Neuronal stem cell (in vitro differentiated cells): Measurements from ENCODE around the gene PROSER3.
A peak's percentile ranks its signal among the peaks of the same experiment; 100 is the strongest.

Source experiments
- DNase-seq: peaks from one replicate; pipeline ENCODE4 v3.0.0-alpha.2; 2013; ENCODE audit warnings: low spot score
- H2AFZ ChIP-seq: one replicate; pipeline ENCODE4 v1.6.1; 2013; ENCODE audit warnings: mild to moderate bottlenecking, low read length, inconsistent platforms
- H2AK5ac ChIP-seq: 2 replicates; pipeline ENCODE4 v1.6.1; 2013; ENCODE audit warnings: low read depth, mild to moderate bottlenecking, inconsistent platforms, low read length, moderate library complexity, mixed read lengths
- H2BK120ac ChIP-seq: 2 replicates; pipeline ENCODE4 v1.6.1; 2013; ENCODE audit warnings: low read depth, mild to moderate bottlenecking, inconsistent platforms, low read length, moderate library complexity, mixed read lengths
- H2BK12ac ChIP-seq: one replicate; pipeline ENCODE4 v1.6.1; 2013; ENCODE audit warnings: low read length, inconsistent platforms
- H2BK15ac ChIP-seq: 2 replicates; pipeline ENCODE4 v1.6.1; 2013; ENCODE audit warnings: mild to moderate bottlenecking, low read length, inconsistent platforms, mixed read lengths
- H2BK5ac ChIP-seq: one replicate; pipeline ENCODE4 v1.6.1; 2013; ENCODE audit warnings: inconsistent platforms, mild to moderate bottlenecking, low read length, moderate library complexity
- H3K14ac ChIP-seq: one replicate; pipeline ENCODE4 v1.6.1; 2013; ENCODE audit warnings: low read length, inconsistent platforms
- H3K18ac ChIP-seq: 2 replicates; pipeline ENCODE4 v1.6.1; 2013; ENCODE audit warnings: low read length, inconsistent platforms
- H3K23ac ChIP-seq: 2 replicates; pipeline ENCODE4 v1.6.1; 2013; ENCODE audit warnings: low read depth, mild to moderate bottlenecking, mixed read lengths, low read length, inconsistent platforms; ENCODE audit not compliant: poor library complexity
- H3K27ac ChIP-seq: replicated peaks from 3 replicates; pipeline ENCODE4 v1.5.1; 2013; ENCODE audit warnings: low read length, inconsistent platforms
- H3K27me3 ChIP-seq, 3 experiments: 2 replicates each; pipeline ENCODE4 v1.6.1; 2013; ENCODE audit warnings: low read length in 3 of 3, mild to moderate bottlenecking in 2 of 3, inconsistent platforms in 1 of 3, low read depth in 1 of 3, mixed read lengths in 1 of 3, moderate library complexity in 1 of 3; ENCODE audit not compliant: control insufficient read depth in 3 of 3, insufficient read depth in 3 of 3
- H3K36me3 ChIP-seq, 2 donors: replicated peaks in 1 of 2; 2 replicates each; pipeline ENCODE4 v1.6.1; 2013; ENCODE audit warnings: low read length in 2 of 2; ENCODE audit not compliant: control insufficient read depth in 2 of 2, insufficient read depth in 2 of 2
- H3K4ac ChIP-seq: 2 replicates; pipeline ENCODE4 v1.6.1; 2013; ENCODE audit warnings: inconsistent platforms, mild to moderate bottlenecking, low read length, moderate library complexity
- H3K4me1 ChIP-seq, 2 donors: 1 replicate in 1 of 2; 2 replicates in 1 of 2; pipeline ENCODE4 v1.6.1; 2013; ENCODE audit warnings: low read length in 2 of 2, low read depth in 1 of 2; ENCODE audit not compliant: control insufficient read depth in 2 of 2, insufficient read depth in 1 of 2
- H3K4me2 ChIP-seq: one replicate; pipeline ENCODE4 v1.6.1; 2013; ENCODE audit warnings: mild to moderate bottlenecking, low read length, inconsistent platforms; ENCODE audit not compliant: insufficient read depth, poor library complexity, severe bottlenecking
- H3K4me3 ChIP-seq, 2 donors: 2 replicates each; pipeline ENCODE4 v1.5.1; 2013; ENCODE audit warnings: low read length in 2 of 2, mild to moderate bottlenecking in 2 of 2, inconsistent platforms in 1 of 2, moderate library complexity in 1 of 2
- H3K79me1 ChIP-seq: one replicate; pipeline ENCODE4 v1.6.1; 2013; ENCODE audit warnings: low read depth, mild to moderate bottlenecking, inconsistent platforms, low read length, moderate library complexity
- H3K9ac ChIP-seq: one replicate; pipeline ENCODE4 v1.6.1; 2013; ENCODE audit warnings: mild to moderate bottlenecking, low read depth, low read length, inconsistent platforms; ENCODE audit not compliant: poor library complexity
- H3K9me3 ChIP-seq, 2 donors: replicated peaks in 1 of 2; 2 replicates each; pipeline versions ENCODE3 to v1.6.1; 2013; ENCODE audit warnings: low read length in 2 of 2, mild to moderate bottlenecking in 2 of 2, inconsistent platforms in 1 of 2, low read depth in 1 of 2, mixed read lengths in 1 of 2, moderate library complexity in 1 of 2; ENCODE audit not compliant: control insufficient read depth in 2 of 2, insufficient read depth in 1 of 2
- H4K8ac ChIP-seq: one replicate; pipeline ENCODE4 v1.6.1; 2013; ENCODE audit warnings: low read depth, mild to moderate bottlenecking, inconsistent platforms, low read length, moderate library complexity
- H4K91ac ChIP-seq: one replicate; pipeline ENCODE4 v1.6.1; 2013; ENCODE audit warnings: low read length, low read depth, mild to moderate bottlenecking, inconsistent platforms; ENCODE audit not compliant: poor library complexity
- WGBS, 2 donors: extraction: QIAGEN DNeasy Blood & Tissue Kit; methylation state at CpG; one replicate each; pipeline ENCODE4 v1.1.7; 2013; ENCODE audit warnings: missing lambda C conversion rate in 2 of 2, mixed read lengths in 1 of 2; ENCODE audit not compliant: insufficient read length in 2 of 2, insufficient replicate concordance in 1 of 2; ENCODE audit errors: extremely low coverage in 2 of 2; 5-methylcytosine and 5-hydroxymethylcytosine counted together

PROSER3 gene

DNA sequence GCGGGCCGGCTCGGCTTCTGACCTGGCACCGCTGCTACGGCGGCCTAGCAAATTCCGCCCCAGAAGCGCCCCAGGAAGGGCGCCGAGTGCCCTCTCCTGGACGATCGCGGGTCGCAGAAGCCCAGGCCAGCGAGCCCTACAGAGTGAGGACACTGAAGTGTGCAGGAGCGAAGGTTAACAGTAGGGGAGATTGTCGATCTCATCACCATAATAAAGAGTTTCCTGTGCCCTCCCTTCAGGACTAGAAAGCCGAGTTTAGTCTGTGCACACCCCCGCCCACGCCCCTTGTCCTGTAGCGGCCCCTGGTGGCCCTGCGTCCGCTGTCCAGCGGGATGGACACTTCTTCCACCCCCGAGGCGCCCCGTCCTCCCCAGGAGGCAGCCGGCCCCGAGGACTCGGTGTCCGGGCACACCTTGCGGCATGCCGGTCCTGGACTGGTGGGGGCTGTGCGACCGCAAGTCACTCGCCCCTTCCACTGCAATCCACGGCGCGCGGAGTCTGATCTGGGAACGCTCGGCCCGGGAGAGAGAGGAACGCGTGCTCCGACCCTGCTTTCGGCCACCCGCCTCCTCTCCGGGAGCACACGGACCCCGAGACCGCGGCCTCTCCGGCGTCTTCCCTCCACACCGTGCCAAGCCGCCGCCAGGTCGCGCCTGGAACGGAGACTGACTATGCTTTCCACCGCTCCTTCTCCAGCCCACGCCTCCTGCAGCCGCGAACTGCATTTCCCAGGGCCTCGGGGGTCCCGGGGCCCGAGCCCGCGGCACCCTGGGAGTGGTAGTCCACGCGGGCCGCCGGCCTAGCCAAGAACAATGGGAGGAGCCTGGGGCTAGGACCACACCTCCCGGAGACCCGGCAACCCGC lies 40.9 kb upstream of the PROSER3 start:
- peak overlapping the region; percentile 98 for H2BK5ac ChIP-seq
- peak overlapping the region; percentile 97 for H3K9ac ChIP-seq
- peak overlapping the region; percentile 74 to 84 for H3K4me3 ChIP-seq
- H2AFZ ChIP-seq: peak overlapping the region; percentile 96
- peaks cover 15 to 21% of the 10 kb centered on the region in 2 donors for H3K4me1 ChIP-seq
- H2BK120ac ChIP-seq: peak overlapping the region; percentile 93
- H3K79me1 ChIP-seq: peaks cover 18% of the 10 kb centered on the region
- peaks cover 0 to 5% (median 0%) of the 10 kb centered on the region in 3 experiments for H3K27me3 ChIP-seq
- no peak overlapping the region for H2BK12ac ChIP-seq
- H2AK5ac ChIP-seq: peak overlapping the region; percentile 96
- peak; percentile 95 for DNase-seq
- H3K36me3 ChIP-seq: peaks cover 13 to 24% of the 10 kb centered on the region in 2 donors
- H3K14ac ChIP-seq: peak overlapping the region; percentile 97
- peak overlapping the region; percentile 92 for H3K23ac ChIP-seq
- peak overlapping the region; percentile 72 for H4K8ac ChIP-seq
- peak overlapping the region; percentile 94 for H3K27ac ChIP-seq
- H4K91ac ChIP-seq: no peak overlapping the region
- peak overlapping the region; percentile 99 for H3K4me2 ChIP-seq
- H2BK15ac ChIP-seq: peak overlapping the region; percentile 94
- H3K4ac ChIP-seq: peak overlapping the region; percentile 42
- H3K9me3 ChIP-seq: no peaks in the 10 kb centered on the region
- H3K18ac ChIP-seq: peak overlapping the region; percentile 98
- WGBS, 2 donors: no CpG with 5 or more reads among the region's 77 CpGs

DNA sequence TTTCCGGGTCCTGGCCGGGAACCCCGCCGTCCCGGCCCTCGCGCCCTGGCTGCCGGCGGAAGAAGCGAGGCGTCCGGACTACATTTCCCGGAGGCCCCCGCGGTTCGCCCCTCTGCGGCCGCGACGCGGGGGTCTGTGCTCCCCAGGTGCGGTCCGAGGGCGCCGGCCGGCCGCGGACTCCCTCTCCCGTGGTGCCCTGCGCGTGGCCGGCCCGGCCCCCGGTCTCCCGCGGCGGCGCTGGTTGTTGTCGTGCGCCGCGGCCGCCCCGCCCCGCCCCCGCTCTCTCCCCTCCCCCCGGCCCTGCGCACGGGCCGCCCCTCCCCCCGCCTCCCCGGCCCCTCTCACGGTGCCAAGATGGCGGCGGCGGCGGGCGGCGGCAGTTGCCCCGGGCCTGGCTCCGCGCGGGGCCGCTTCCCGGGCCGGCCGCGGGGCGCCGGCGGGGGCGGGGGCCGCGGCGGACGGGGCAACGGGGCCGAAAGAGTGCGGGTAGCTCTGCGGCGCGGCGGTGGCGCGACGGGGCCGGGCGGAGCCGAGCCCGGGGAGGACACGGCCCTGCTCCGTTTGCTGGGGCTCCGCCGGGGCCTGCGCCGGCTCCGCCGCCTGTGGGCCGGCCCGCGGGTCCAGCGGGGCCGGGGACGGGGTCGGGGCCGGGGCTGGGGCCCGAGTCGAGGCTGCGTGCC lies 40.2 kb upstream of the PROSER3 start, which contains the start of gene KMT2B:
TSS of gene KMT2B (plus strand) at position 339 of the 680 bp plus-strand sequence. CDS start at position 355, 16 bp downstream.
- H2AK5ac ChIP-seq: peak within 1 kb of the TSS; percentile 81
- H3K23ac ChIP-seq: peak within 1 kb of the TSS; percentile 67
- peaks cover 0 to 5% (median 0%) of the 10 kb centered on the region in 3 experiments for H3K27me3 ChIP-seq
- H2BK12ac ChIP-seq: no peak within 1 kb of the TSS
- peak within 1 kb of the TSS; percentile 98 for H2BK5ac ChIP-seq
- no peak within 1 kb of the TSS for H4K91ac ChIP-seq
- peak within 1 kb of the TSS; percentile 86 to 99 for H3K4me3 ChIP-seq
- DNase-seq: no peak
- H3K14ac ChIP-seq: peak within 1 kb of the TSS; percentile 97
- WGBS, 2 donors: no CpG with 5 or more reads among the region's 109 CpGs
- H3K9me3 ChIP-seq: no peaks in the 10 kb centered on the region
- H3K4ac ChIP-seq: peak within 1 kb of the TSS; percentile 42
- peaks cover 15 to 21% of the 10 kb centered on the region in 2 donors for H3K4me1 ChIP-seq
- peaks cover 20 to 32% of the 10 kb centered on the region in 2 donors for H3K36me3 ChIP-seq
- H2AFZ ChIP-seq: peak within 1 kb of the TSS; percentile 96
- H2BK120ac ChIP-seq: peak within 1 kb of the TSS; percentile 61
- H3K79me1 ChIP-seq: peaks cover 22% of the 10 kb centered on the region
- H2BK15ac ChIP-seq: peak within 1 kb of the TSS; percentile 37
- H4K8ac ChIP-seq: peak within 1 kb of the TSS; percentile 72
- H3K27ac ChIP-seq: peak within 1 kb of the TSS; percentile 94
- H3K18ac ChIP-seq: peak within 1 kb of the TSS; percentile 96
- H3K4me2 ChIP-seq: peak within 1 kb of the TSS; percentile 99
- peak within 1 kb of the TSS; percentile 97 for H3K9ac ChIP-seq

DNA sequence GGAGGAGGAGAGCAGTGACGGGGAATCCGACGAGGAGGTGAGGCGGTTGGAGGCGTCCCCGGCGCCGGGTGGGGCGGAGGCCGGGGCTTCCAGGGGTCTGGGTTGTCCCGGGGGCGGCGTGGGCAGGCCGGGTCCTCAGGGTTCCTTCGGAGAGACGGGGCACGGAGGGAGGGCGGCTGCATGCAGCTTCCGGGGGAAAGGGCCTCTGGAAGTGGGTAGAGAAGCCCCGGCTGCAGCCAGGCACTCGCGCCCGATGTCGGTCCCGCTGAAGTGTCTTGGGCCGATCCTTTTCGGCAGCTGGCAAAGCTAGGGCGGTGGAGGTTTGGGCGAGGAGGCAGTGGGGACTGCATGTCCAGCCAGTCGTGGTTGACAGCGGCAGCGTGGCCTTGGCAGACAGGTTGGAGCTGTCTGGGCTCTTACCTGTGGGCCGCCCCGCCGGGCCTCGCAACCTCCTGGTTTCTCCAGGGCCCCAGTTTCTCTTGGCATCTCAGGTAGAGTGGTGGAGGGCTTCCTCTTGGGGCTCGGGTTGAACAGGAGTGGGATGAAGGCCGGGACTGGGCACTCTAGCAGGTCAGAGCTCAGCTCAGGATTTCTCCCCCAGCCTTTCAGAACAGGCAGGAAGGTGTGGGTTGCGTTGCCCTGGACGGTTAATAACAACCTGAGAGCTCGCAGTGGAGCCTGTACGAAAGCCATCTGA lies 39.5 kb upstream of the PROSER3 start:
- H3K4ac ChIP-seq: no peak overlapping the region
- peak overlapping the region; percentile 31 for H3K23ac ChIP-seq
- peak overlapping the region; percentile 61 for H2BK120ac ChIP-seq
- peaks cover 22% of the 10 kb centered on the region for H3K79me1 ChIP-seq
- no peak overlapping the region for H3K27ac ChIP-seq
- peak overlapping the region; percentile 52 for H3K18ac ChIP-seq
- no peaks in the 10 kb centered on the region for H3K9me3 ChIP-seq
- DNase-seq: peak; percentile 21
- peak overlapping the region; percentile 97 for H3K9ac ChIP-seq
- H2AFZ ChIP-seq: peak overlapping the region; percentile 47
- peak overlapping the region; percentile 37 for H2BK15ac ChIP-seq
- peak overlapping the region; percentile 86 to 99 for H3K4me3 ChIP-seq
- no peak overlapping the region for H4K8ac ChIP-seq
- H2AK5ac ChIP-seq: peak overlapping the region; percentile 81
- no peak overlapping the region for H4K91ac ChIP-seq
- WGBS, 2 donors: no CpG with 5 or more reads among the region's 42 CpGs
- peaks cover 27 to 39% of the 10 kb centered on the region in 2 donors for H3K36me3 ChIP-seq
- peak overlapping the region; percentile 78 for H3K4me2 ChIP-seq
- peak overlapping the region; percentile 87 for H2BK5ac ChIP-seq
- H3K27me3 ChIP-seq: peaks cover 0 to 5% (median 0%) of the 10 kb centered on the region in 3 experiments
- H3K4me1 ChIP-seq: peaks cover 15 to 21% of the 10 kb centered on the region in 2 donors
- H2BK12ac ChIP-seq: no peak overlapping the region
- H3K14ac ChIP-seq: peak overlapping the region; percentile 90
